Mucosa of descending colon (tissue), 3 donors: ENCODE results near the gene KLF16. TPM values are rescaled to one million over a fixed set of nuclear protein-coding genes. Genes with fewer than 3 reads are reported as not detected.
A peak's percentile ranks its signal among the peaks of the same experiment; 100 is the strongest.

Source experiments
- ATAC-seq: fragments of 200-7000 bp; cut with Tn5 transposase; one replicate; pipeline ENCODE4 v1.9.1; 2020; ENCODE audit warnings: mild to moderate bottlenecking, moderate library complexity
- DNase-seq, 3 donors: peaks; one replicate each; pipeline ENCODE4 v3.0.0-alpha.2; 2020
- H3K36me3 ChIP-seq: fragments of 200-600 bp; one replicate; pipeline ENCODE4 v1.8.0; 2021; ENCODE audit warnings: low read depth, mild to moderate bottlenecking
- H3K4me1 ChIP-seq: fragments of 200-600 bp; one replicate; pipeline ENCODE4 v1.8.0; 2021; ENCODE audit warnings: low read depth, mild to moderate bottlenecking
- H3K4me3 ChIP-seq: fragments of 200-600 bp; one replicate; pipeline ENCODE4 v1.8.0; 2021; ENCODE audit warnings: mild to moderate bottlenecking
- H3K9me3 ChIP-seq: fragments of 200-600 bp; one replicate; pipeline ENCODE4 v1.8.0; 2021; ENCODE audit warnings: mild to moderate bottlenecking
- intact Hi-C, 2 donors: fragments of 100-400 bp; cut with DNase I in 1 of 2; cut with micrococcal nuclease in 1 of 2; formaldehyde crosslinking; loops; one replicate each; pipeline versions ENCODE4 v1.11.0 to v1.11.1; 2022; cut with DNase I, micrococcal nuclease
- total RNA-seq, 3 donors: library from RNA; stranded (reverse); fragmentation: NEBNext Ultra II Directional in 2 of 3; extraction: Animal tissue kit (Norgen Biotek cat#: 25700) in 2 of 3; gene quantifications; one replicate each; pipeline versions ENCODE4 v1.2.1 to v1.2.4, GENCODE V29; 2021 to 2023
- TF ChIP-seq, protein P1 (sequence below): fragments of 200-600 bp; IDR thresholded peaks from one replicate; pipeline ENCODE4 v1.8.0; 2022; ENCODE audit warnings: antibody characterized with exemption, mild to moderate bottlenecking
- donor health status: DM: no; HTN: no; CAD: no; lungs with moderate emphysema.
- donor health status: DM: no; HTN: no; CAD: no.
- donor health status: DM: no; HTN: yes; CAD: no.

KLF16 gene
- total RNA-seq, 3 donors from 2014 or later = 22.6 to 26.5 (median 25.6) TPM

DNA sequence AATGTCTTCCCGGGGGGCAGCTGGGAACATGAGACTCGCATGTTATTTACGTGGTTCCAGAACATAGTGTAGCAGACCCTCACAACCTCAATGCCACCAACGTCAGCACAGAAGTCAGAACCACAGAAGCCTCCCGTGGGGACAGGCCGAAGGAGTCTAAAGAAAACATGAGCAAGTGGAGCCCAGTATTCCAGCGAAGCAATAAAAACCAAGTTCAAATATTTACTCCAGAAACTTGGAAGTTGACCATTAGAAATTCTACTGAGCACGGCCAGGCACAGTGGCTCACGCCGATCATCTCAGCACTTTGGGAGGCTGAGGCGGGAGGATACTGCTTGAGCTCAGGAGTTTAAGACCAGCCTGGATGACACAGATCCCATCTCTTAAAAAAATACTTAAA lies 33.4 kb downstream of the KLF16 start:
- H3K4me1 ChIP-seq = no peaks in the 10 kb centered on the region
- no peaks in the 10 kb centered on the region for H3K36me3 ChIP-seq
- intact Hi-C loops = no loop called here
- ATAC-seq = no peak
- no peaks in the 10 kb centered on the region for H3K9me3 ChIP-seq
- DNase-seq = no peak
- TF ChIP-seq, protein P1, sequence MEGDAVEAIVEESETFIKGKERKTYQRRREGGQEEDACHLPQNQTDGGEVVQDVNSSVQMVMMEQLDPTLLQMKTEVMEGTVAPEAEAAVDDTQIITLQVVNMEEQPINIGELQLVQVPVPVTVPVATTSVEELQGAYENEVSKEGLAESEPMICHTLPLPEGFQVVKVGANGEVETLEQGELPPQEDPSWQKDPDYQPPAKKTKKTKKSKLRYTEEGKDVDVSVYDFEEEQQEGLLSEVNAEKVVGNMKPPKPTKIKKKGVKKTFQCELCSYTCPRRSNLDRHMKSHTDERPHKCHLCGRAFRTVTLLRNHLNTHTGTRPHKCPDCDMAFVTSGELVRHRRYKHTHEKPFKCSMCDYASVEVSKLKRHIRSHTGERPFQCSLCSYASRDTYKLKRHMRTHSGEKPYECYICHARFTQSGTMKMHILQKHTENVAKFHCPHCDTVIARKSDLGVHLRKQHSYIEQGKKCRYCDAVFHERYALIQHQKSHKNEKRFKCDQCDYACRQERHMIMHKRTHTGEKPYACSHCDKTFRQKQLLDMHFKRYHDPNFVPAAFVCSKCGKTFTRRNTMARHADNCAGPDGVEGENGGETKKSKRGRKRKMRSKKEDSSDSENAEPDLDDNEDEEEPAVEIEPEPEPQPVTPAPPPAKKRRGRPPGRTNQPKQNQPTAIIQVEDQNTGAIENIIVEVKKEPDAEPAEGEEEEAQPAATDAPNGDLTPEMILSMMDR = no peak
- no peak overlapping the region for H3K4me3 ChIP-seq

DNA sequence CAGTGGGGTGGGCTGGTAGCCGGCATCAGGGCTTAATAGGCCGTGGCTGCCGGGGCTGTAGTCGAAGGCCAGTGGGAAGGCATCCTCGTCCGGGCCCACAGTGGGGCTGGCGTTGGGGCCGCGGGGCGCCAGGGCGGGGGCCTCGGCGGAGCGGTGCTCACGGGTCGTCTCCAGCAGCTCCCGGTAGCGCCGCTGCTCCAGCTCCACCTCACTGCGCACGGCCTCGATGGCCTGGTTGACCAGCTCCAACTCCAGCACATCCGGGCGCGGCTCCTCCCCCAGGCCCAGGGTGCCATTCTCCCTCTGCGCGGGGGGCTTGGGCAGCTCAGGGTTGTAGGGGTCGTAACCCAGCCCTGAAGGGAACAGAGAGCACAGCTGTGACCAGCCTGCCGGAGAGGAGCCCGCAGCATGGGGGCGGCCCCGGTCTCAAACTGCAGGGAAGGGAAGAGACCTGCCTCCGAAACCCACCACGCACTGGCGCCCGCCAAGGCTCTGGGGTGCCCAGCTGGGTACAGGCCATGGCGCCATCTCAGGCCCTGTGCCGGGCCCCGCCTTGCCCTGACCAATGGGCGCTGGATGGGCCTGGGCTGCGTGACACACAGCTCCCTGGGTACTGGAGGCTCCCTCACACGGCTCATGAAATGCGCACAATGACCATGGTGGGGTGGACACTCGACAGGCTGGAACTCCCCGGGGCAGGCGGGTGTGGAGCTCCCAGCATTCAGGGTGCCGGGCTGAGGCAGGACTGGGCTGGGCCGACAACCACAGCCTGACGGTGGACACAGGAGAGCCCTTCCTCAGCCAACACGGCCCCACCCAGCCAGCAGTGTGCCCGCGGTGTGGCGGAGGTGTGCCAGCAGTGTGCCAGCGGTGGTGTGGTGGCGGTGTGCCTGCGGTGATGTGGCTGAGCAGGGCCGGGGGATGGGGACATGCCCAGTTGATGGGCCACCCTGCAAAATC lies 34.8 kb downstream of the KLF16 start:
- no peaks in the 10 kb centered on the region for H3K4me1 ChIP-seq
- TF ChIP-seq, protein P1 = no peak
- no peaks in the 10 kb centered on the region for H3K36me3 ChIP-seq
- peak; percentile 57 for ATAC-seq
- intact Hi-C loops = no loop called here
- peak in 1 of 3 donors; percentile 50 for DNase-seq
- no peak overlapping the region for H3K4me3 ChIP-seq
- H3K9me3 ChIP-seq = no peaks in the 10 kb centered on the region

DNA sequence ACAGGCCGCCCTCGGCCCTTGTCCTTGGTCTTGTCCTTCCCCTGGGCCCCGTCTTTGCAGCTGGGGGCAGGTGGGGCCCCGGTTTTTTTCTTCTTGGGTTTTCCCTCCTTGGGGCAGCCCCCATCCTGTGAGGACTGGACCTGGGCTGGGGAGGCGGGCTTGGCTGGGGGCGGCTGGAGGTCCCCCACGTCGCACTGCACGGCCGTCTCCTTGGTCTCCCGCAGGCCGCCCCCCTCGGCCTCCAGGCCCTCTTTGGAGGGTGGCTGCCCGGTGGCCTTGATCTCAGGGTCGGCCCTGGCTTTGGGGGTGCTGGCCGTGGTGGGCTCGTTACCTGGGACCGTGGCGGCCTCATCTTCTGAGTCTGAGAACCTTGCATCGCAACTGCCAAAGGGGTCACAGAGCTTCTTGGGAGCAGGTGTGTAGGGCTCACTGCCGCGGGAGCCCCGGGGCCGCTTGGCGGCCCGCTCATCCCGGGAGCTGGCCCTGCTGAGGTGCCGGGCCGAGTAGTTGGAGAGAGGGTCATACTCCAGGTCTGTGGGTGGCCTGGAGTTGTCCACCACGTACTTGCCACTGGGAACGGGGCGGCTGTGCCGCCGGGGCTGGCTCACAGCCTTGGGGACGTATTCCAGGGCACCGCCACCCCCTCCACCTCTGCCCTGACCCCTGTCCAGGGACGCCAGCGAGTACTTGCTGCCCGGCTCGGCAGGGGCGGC lies 35.7 kb downstream of the KLF16 start:
- H3K4me3 ChIP-seq = no peak overlapping the region
- no peaks in the 10 kb centered on the region for H3K9me3 ChIP-seq
- ATAC-seq (no peak), DNase-seq (no peak)
- no peaks in the 10 kb centered on the region for H3K36me3 ChIP-seq
- H3K4me1 ChIP-seq = no peaks in the 10 kb centered on the region
- intact Hi-C loops = no loop called here
- TF ChIP-seq, protein P1 = no peak

DNA sequence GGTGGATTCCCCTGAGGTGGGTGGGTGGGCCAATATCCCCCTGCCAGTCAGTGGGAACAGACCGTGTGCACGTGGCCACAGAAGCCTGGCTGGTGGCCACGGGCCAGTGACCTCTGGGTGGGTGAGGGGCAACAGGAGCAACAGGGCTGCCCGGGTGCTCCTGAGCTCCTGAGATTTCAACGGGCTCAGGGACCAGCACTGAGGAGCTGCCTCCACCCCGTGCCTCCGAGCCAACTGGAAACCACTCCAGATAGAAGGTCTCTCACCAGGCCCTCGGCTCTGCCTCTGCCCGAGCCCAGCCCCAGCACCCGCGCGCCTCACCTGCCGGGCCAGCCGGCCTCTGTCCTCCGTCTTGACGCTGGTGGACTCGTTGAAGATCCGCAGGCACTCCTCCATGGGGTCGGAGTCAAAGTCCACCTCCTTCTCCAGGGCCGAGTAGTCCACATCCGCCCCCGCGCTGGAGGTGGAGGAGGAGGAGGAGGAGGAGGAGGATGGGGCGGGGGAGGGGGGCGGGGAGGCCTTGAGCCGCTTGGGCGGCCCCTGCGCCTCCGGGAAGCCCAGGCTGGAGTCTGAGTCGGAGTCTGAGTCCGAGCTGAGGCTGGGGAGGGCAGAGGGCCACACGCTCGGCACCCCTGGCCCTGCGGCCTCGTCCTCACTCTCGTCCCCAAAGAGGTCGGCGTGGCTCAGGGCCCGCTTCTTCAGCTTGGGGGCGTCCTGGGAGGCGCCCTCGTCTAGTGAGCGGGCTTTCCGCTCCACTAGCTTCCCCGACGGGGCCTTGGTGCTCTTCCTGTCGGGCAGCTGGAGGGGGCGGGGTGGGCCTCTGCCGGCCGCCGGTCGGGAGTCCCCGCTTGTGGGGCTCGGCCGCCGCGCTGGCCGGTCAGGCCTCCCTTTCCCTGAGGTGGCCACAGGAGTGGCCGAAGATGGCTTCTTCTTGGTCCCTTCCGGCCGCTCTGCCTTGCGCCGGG lies 36.5 kb downstream of the KLF16 start:
- Histone ChIP-seq H3K9me3 (no peaks in the 10 kb centered on the region), H3K36me3 (no peaks in the 10 kb centered on the region), H3K4me3 (no peak overlapping the region), H3K4me1 (no peaks in the 10 kb centered on the region)
- intact Hi-C loops = no loop called here
- peak; percentile 36 for ATAC-seq
- TF ChIP-seq, protein P1 = no peak
- peak in 1 of 3 donors; percentile 62 for DNase-seq
